ENCODE measurements around the gene PARP14.
"Not testable (repeated sequence)": the region's sequence is repeated elsewhere in the genome, so short reads cannot be mapped to it uniquely, and the experiment has no call there.

PARP14 gene

GRCh38 chr3:122679085-122679881 lies 1.4 kb upstream of the PARP14 start:
- peak; percentile 33 for DNase-seq

- DNase-seq: no peak
Measured at GRCh38 chr3:122679882-122680474, 661 bp upstream of the PARP14 start.

GRCh38 chr3:122681284-122681973 lies 790 bp downstream of the PARP14 start:
- DNase-seq: no peak

- no peak for DNase-seq
Measured at GRCh38 chr3:122681974-122682409, 1.4 kb downstream of the PARP14 start.

GRCh38 chr3:122682778-122683411 lies 2.3 kb downstream of the PARP14 start:
- not testable (repeated sequence) for DNase-seq

GRCh38 chr3:122687298-122687697 lies 6.7 kb downstream of the PARP14 start:
- DNase-seq: no peak

GRCh38 chr3:122688996-122689395 lies 8.4 kb downstream of the PARP14 start:
- no peak for DNase-seq

GRCh38 chr3:122689587-122689986 lies 8.9 kb downstream of the PARP14 start:
- DNase-seq: no peak

- no peak for DNase-seq
Measured at GRCh38 chr3:122690096-122690495, 9.5 kb downstream of the PARP14 start.

- DNase-seq: no peak
Measured at GRCh38 chr3:122691195-122691594, 10.6 kb downstream of the PARP14 start.

GRCh38 chr3:122692674-122693073 lies 12.0 kb downstream of the PARP14 start:
- no peak for DNase-seq

GRCh38 chr3:122694966-122695365 lies 14.3 kb downstream of the PARP14 start:
- no peak for DNase-seq

- DNase-seq: no peak
Measured at GRCh38 chr3:122695927-122696561, 15.4 kb downstream of the PARP14 start.

GRCh38 chr3:122697952-122698620 lies 17.4 kb downstream of the PARP14 start:
- DNase-seq: no peak

GRCh38 chr3:122700193-122700592 lies 19.6 kb downstream of the PARP14 start:
- DNase-seq: no peak

- DNase-seq: no peak
Measured at GRCh38 chr3:122705379-122705778, 24.7 kb downstream of the PARP14 start.

GRCh38 chr3:122710616-122711251 lies 30.1 kb downstream of the PARP14 start:
- DNase-seq: not testable (repeated sequence)

GRCh38 chr3:122714273-122714672 lies 33.6 kb downstream of the PARP14 start:
- no peak for DNase-seq

- no peak for DNase-seq
Measured at GRCh38 chr3:122716667-122717066, 36.0 kb downstream of the PARP14 start.

- DNase-seq: no peak
Measured at GRCh38 chr3:122719273-122719921, 38.8 kb downstream of the PARP14 start.

GRCh38 chr3:122725106-122725505 lies 44.5 kb downstream of the PARP14 start:
- no peak for DNase-seq
